22Rv1 (cell line): ENCODE results near the gene PLA2G4A.

Source experiments
- ZFX ChIP-seq: fragments of 450-650 bp; IDR thresholded peaks from 2 replicates; pipeline ENCODE4 v1.6.1; 2017; ENCODE audit warnings: antibody characterized with exemption, borderline replicate concordance
- TF ChIP-seq, protein P1 (sequence below): fragments of 450-650 bp; IDR thresholded peaks from 2 replicates; pipeline ENCODE4 v1.5.1; 2017; ENCODE audit warnings: mild to moderate bottlenecking

DNA sequence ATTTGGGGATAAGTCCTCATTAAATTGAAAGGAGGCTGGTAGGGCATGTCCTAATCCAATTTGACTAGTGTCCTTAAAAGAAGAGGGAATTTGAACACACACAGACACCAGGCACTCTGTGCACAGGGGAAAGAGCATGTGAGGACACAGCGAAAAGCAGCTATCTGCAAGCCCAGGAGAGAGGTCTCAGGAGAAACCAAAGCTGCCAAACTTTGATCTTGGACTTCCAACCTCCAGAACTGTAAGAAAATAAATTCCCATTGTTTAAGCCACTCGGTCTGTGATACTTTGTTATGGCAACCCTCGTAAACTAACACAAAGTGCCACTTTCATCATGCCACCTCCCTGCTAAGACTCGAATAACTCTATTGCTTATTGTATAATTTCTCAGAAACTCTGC, 13.8 kb downstream of the PLA2G4A start:
- TF ChIP-seq, protein P1, sequence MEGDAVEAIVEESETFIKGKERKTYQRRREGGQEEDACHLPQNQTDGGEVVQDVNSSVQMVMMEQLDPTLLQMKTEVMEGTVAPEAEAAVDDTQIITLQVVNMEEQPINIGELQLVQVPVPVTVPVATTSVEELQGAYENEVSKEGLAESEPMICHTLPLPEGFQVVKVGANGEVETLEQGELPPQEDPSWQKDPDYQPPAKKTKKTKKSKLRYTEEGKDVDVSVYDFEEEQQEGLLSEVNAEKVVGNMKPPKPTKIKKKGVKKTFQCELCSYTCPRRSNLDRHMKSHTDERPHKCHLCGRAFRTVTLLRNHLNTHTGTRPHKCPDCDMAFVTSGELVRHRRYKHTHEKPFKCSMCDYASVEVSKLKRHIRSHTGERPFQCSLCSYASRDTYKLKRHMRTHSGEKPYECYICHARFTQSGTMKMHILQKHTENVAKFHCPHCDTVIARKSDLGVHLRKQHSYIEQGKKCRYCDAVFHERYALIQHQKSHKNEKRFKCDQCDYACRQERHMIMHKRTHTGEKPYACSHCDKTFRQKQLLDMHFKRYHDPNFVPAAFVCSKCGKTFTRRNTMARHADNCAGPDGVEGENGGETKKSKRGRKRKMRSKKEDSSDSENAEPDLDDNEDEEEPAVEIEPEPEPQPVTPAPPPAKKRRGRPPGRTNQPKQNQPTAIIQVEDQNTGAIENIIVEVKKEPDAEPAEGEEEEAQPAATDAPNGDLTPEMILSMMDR, result no peak
- no peak for TF ChIP-seq ZFX
